ENCODE results near the gene DCDC2B.

DCDC2B gene

GRCh38 chr1:32179193-32179442, 29.8 kb upstream of the DCDC2B start:
- DNase-seq (ENCODE audit: low read depth), result no peak
- H3K4me3 ChIP-seq (ENCODE audit: low read depth, low read length), result peak overlapping the region; percentile 71
- TF ChIP-seq, protein P1, sequence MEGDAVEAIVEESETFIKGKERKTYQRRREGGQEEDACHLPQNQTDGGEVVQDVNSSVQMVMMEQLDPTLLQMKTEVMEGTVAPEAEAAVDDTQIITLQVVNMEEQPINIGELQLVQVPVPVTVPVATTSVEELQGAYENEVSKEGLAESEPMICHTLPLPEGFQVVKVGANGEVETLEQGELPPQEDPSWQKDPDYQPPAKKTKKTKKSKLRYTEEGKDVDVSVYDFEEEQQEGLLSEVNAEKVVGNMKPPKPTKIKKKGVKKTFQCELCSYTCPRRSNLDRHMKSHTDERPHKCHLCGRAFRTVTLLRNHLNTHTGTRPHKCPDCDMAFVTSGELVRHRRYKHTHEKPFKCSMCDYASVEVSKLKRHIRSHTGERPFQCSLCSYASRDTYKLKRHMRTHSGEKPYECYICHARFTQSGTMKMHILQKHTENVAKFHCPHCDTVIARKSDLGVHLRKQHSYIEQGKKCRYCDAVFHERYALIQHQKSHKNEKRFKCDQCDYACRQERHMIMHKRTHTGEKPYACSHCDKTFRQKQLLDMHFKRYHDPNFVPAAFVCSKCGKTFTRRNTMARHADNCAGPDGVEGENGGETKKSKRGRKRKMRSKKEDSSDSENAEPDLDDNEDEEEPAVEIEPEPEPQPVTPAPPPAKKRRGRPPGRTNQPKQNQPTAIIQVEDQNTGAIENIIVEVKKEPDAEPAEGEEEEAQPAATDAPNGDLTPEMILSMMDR (IDR thresholded peaks at IDR 0.05; ENCODE audit: control insufficient read depth, extremely low read depth, insufficient read depth), result no peak

GRCh38 chr1:32179443-32180185, 29.3 kb upstream of the DCDC2B start, which contains the start of gene TXLNA:
TSS of gene TXLNA (plus strand) at chr1:32179675. CDS start at chr1:32180346, 671 bp downstream.
- peak within 1 kb of the TSS; percentile 71 for H3K4me3 ChIP-seq (ENCODE audit: low read depth, low read length)
- TF ChIP-seq, protein P1 (IDR thresholded peaks at IDR 0.05; ENCODE audit: control insufficient read depth, extremely low read depth, insufficient read depth), result no peak
- peak; percentile 59 for DNase-seq (ENCODE audit: low read depth)

DNA sequence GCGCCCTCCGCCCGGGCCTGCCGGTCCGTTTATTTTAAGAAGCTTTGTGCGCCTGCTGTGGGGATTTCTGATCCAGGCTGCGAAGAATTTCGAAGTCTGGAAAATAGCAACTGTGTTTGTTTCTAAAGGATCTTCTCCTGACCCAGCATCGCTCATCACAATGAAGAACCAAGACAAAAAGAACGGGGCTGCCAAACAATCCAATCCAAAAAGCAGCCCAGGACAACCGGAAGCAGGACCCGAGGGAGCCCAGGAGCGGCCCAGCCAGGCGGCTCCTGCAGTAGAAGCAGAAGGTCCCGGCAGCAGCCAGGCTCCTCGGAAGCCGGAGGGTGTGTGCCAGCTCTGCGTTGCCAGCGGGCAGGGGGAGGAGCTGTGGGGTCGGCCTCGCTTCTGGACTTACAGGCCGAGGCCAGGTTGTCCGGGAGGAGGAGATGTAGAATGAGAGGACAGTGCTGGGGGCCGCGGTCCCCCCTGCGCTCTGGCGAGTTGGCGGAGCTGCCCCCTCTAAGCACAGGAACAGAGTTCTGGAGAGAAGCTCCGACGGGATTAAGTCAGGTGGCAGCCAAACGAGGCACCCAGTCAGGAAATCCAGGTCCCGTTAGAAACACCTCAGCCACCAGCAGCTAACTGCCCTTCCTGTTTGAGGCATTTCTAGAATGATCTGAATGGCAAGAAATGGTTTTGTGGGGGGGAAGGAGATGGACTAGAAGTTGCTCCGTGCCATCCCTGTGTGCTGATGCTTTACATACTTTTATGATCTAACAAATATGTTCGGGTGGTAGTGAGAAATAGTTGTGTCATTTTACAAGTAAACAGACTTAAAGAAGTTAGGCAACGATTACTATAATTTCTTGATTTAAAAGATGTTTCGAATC, 28.5 kb upstream of the DCDC2B start:
- peak overlapping the region; percentile 71 for H3K4me3 ChIP-seq (ENCODE audit: low read depth, low read length)
- TF ChIP-seq, protein P1 (IDR thresholded peaks at IDR 0.05; ENCODE audit: control insufficient read depth, extremely low read depth, insufficient read depth), result no peak
- no peak for DNase-seq (ENCODE audit: low read depth)

GRCh38 chr1:32181065-32181464, 27.8 kb upstream of the DCDC2B start:
- TF ChIP-seq, protein P1 (IDR thresholded peaks at IDR 0.05; ENCODE audit: control insufficient read depth, extremely low read depth, insufficient read depth), result no peak
- peak overlapping the region; percentile 71 for H3K4me3 ChIP-seq (ENCODE audit: low read depth, low read length)
- no peak for DNase-seq (ENCODE audit: low read depth)

DNA sequence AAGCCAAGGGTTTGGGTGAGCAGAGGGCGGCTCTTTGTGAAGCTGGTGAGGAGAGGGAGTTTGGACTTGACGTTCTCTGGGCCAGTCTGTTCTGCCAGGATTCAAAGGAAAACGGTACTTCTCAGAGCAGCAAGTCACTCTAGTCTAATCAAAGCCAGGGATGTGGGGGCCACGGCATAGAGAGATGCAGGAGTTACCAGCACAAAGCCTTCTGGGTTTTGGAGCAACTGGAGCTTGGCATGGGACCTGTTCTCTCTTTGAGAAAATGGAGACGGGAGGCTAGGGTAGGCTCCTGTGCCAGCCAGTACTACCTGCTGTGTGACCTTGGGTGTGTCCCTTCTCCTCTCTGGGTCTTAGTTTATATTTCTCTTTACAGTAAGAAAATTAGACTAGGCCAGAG, 27.3 kb upstream of the DCDC2B start:
- no peak for DNase-seq (ENCODE audit: low read depth)
- TF ChIP-seq, protein P1 (IDR thresholded peaks at IDR 0.05; ENCODE audit: control insufficient read depth, extremely low read depth, insufficient read depth), result no peak
- H3K4me3 ChIP-seq (ENCODE audit: low read depth, low read length), result no peak overlapping the region

- H3K4me3 ChIP-seq (ENCODE audit: low read depth, low read length), result no peak overlapping the region
- DNase-seq (ENCODE audit: low read depth), result no peak
- TF ChIP-seq, protein P1 (IDR thresholded peaks at IDR 0.05; ENCODE audit: control insufficient read depth, extremely low read depth, insufficient read depth), result no peak
Observed at GRCh38 chr1:32182060-32182459, 26.8 kb upstream of the DCDC2B start.
